HG02885 (cell line): Measurements from ENCODE around the gene PNLIPRP1.

Experiments
- ATAC-seq: cut with Tn5 transposase; IDR thresholded peaks from one replicate; pipeline ENCODE4 v1.9.1; 2021; ENCODE audit warnings: mild to moderate bottlenecking; ENCODE audit not compliant: unreplicated experiment, poor library complexity

Gene PNLIPRP1

DNA sequence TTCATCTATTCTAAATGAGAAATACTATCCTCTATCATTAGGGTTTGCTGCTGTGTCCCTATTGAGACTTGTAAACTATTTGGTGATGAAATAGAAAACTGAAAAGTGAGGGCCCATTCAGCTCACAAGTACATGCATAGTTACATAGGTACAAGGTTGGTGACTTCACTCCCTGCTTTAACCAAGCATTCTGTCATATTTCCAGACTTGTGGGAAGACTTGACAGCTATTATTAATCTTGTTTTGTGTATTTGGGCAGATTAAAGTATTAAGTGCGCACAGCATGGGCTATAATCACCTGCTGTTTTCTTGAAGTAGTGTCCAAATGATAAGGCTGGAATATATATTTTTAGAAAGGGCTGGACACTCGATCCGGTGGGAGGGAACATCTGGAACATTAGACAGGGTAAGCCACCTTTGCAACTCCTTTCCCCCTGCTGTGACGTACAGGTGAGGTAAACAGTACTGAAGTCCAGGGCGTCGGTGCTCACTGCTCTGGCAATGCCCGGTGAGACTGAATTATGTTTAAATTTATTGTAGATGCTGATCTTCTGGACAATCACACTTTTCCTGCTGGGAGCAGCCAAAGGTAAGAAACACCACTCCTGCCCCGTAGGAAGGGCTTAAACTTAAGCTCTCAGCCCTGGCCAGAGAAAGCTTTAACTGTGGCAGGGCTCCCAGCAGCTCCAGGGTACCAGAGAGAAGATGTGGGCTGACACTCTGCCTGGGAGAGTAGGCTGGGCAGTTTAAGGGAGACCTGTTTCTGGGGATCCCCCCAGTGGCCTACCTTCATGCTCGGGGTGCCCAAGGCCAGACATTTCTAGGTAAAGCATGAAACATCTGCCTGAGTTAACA lies at the start of gene PNLIPRP1:
PNLIPRP1 (plus strand) TSS at position 370 of the 855 bp plus-strand sequence; CDS start at position 541, 171 bp downstream.
- no peak for ATAC-seq

DNA sequence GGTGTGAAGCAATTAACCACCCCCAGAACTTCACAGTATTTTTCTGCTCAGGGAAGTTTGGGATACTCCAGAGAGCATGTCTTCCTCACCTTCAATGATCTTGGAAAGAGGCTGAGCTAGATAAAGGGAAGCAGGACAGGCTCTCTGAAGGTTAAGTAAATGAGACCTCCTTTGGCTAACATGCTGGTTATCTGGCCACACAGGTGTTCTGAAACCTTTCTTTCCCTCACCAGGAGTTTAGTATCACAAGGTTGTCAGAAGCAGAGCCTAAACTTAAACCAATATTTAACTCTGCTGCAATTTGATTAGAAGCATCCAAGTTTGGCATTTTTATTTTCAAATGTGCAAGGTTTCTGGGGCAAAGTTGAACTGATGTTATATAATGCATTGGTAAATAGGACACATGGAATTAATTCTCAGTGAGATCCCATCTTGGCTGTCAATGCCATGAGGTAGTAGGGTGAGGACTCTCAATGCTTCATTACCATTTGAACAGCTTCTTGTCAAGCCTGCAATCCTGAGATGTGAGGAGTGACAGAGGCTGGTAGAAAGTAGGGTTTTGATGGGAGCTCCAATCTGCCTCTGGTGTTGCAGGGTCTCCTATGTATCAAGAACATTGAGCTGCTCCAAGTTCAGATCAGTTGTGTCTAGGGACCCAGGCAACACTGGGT lies 48.6 kb upstream of the PNLIPRP1 start:
- no peak for ATAC-seq

DNA sequence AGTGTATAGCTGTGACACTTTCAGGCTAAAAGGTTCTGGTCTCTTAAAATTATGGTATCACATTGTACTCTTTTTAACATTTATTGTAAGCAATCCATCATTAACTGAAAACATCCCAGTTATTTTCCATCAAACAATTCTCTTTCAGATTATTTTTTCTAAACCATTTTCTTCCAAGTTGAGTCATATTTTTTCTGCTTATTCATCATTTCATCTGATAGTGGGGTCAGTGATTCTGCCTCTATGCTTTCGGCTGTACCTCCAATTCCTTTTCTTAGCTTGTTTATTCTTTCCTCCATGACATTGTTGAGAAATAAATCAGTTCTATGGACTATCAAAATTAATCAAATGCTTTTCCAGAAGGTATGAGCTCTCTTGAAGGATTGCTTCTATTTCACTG lies 45.6 kb upstream of the PNLIPRP1 start:
- no peak for ATAC-seq

DNA sequence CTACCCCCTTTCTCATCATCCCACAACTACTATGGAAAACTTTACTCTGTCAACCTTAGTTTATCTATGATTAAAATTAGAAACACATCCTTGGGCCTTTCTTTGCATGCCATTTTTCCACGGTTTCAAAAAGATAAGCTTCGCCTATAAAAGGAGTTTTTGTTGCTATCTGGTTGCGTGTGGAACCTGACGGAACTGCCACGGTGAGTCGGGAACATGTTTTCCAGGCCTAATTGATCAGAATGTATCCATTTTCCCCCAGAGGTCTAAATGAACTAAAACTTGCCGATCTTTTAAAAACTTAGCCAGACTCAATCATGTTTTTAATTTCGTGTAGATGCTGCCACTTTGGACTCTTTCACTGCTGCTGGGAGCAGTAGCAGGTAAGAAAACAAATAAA lies 45.0 kb upstream of the PNLIPRP1 start, which contains the start of gene PNLIP:
PNLIP (plus strand) TSS at position 176 of the 400 bp plus-strand sequence; CDS start at position 338, 162 bp downstream.
- ATAC-seq = no peak

DNA sequence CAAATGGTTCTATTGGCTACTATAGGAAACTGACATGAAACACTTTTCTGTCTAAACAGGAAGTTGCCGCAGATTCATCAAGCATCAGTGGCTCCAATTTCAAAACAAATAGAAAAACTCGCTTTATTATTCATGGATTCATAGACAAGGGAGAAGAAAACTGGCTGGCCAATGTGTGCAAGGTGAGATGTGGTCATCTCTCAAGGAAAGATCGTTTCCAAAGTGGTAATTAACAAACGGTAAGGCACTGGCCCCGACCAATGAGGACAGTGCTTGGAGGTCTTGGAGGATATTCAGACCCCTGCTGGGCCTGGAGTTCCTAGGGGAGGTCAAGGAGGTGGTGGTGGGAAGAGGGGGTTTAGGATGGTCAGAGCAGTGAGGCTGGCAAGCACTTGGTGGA lies 42.5 kb upstream of the PNLIPRP1 start:
- ATAC-seq = no peak

DNA sequence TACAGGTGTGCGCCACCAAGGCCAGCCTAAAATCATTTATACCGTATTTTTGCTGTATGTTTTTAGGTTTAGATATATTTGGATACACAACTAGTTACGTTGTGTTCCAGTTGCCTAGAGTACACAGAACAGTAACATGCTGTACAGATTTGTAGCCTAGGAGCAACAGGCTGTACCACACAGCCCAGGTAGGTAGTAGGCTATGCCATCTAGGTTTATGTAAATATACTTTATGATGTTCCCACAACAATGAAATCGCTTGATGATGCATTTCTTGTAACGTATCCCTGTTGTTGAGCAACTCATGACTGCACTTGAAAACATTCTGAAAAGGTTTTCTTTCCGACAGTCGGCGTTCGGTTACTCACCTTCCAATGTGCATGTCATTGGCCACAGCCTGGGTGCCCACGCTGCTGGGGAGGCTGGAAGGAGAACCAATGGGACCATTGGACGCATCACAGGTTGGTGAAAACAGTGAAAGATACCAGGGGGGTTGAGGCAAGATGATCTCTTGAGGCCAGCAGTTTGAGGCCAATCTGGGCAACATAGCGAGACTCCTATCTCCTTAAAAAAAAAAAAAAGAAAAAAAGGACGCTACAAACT lies 37.3 kb upstream of the PNLIPRP1 start:
- no peak for ATAC-seq

DNA sequence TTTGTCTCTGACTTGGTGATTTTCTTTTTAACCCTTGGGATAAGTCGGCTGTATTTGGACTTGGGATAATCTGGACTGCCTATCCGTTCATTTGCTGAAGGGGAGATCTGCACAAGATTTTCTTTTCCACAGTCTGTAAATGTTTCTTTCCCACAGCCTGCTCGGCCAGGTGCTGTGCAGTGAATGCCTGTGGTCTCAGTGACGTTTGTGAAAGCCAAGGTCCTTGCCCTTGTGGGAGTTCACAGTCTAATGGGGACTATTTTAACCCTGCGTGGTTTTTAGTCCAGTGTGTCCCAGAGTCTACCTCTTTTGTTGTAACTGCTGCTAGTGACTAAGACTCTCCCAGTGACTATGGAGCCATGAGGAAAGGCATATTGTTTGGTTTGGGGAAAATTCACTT lies 36.1 kb upstream of the PNLIPRP1 start:
- no peak for ATAC-seq

DNA sequence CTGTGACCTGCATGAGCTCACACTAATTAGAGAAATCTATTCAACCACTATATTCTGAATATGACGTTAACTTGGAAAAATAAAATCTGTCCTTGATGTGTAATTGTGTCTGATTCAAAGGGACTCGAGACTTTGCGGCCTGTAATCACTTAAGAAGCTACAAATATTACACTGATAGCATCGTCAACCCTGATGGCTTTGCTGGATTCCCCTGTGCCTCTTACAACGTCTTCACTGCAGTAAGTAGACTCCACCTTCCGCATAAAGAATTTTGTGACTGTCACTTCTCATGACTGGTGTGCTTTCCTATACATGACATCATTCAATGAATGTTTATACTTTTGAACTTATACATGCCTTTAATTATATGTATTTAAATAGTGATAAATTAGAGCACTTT lies 34.9 kb upstream of the PNLIPRP1 start:
- ATAC-seq = no peak

DNA sequence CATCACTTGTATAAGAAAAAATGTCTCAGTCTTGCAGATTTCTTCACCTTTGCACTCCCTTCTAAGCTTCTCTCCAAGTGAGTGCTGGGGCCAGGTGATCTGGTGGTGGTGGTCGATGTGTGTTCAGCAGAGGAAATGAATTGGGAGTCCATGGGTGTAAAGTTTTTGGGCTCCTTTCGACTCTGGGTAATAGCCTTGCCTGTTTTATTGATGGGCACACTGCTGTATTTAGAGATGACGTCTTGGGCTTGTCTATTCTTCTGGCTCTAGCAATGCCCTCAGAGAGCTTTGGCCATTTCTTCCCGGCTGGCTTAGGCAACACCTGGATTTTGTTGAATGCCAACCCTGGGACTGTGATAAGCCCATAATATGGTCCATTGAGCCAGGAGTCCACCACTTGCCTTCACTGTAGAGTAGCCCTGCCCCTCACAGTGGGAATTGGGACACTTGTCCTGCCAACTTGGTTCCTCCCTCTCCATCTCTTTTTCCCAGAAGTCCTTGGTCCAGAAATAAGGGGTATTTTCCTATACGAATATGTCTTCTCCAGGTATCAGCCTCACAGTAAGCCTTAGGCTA lies 33.4 kb upstream of the PNLIPRP1 start:
- no peak for ATAC-seq

DNA sequence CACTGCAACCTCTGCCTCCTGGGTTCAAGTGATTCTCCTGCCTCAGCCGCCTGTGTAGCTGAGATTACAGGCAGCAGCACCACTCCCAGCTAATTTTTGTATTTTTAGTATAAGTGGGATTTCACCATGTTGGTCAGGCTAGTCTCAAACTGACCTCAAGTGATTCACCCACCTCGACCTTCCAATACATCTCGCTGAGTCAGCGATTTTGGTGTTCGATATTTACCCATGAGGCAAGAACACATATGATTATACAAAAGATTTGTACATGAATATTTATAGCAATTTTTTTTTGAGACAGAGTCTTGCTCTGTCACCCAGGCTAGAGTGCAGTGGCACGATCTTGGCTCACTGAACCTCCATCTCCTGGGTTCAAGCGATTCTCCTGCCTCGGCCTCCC lies 25.2 kb upstream of the PNLIPRP1 start:
- no peak for ATAC-seq

DNA sequence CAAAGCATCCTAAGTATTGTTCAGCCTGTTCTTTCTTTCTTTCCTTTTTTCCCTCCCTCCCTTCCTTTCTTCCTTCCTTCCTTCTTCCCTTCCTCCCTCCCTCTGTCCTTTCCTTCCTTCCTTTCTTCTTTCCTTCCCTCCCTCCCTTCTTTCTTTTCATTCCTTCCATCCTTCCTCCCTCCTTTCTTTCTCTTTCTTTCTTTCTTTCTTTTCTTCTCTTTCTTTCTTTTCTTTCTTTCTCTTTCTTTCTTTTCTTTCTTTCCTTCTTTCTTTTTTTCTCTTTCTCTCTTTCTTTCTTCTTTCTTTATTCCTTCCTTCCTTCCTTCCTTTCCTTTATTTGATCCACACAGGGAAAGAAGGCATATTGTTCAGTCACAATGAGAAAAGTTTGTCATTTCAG lies 23.8 kb upstream of the PNLIPRP1 start:
- ATAC-seq = no peak

DNA sequence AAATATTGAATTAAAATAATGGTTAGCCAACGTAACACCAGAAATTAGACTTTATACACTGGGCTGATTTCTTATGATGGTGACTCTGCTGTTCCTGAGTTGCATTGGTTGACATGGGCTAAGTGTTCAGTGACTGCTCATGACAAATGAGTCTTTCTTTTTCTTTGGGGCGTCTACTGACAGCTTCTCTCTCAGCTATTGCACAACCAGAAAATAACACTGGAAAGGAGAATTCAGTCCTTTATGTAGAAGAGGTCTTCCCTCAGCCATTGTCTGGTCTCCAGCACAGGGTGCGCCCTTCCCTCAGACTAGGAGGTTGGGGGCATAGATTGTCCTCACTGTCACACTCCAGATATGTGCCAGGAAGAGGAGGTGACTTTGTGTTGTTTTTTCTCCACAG lies 23.4 kb upstream of the PNLIPRP1 start:
- no peak for ATAC-seq

DNA sequence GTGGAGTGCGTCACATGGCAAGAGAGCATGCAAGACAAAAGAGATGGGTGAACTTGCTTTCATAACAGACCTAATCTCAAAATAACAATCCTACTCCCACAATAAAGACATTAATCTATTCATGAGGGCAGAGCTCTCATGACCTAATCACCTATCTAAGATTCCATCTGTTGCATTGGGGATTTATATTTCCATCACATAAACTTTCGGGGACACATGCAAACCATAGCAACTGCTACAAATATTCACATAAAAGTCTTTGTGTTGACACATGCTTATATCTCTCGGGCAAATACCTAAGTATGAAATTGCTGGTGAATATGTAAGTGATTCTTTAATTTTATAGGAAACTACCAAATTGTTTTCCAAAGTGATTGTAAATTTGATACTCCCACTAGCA lies 16.0 kb upstream of the PNLIPRP1 start:
- no peak for ATAC-seq

DNA sequence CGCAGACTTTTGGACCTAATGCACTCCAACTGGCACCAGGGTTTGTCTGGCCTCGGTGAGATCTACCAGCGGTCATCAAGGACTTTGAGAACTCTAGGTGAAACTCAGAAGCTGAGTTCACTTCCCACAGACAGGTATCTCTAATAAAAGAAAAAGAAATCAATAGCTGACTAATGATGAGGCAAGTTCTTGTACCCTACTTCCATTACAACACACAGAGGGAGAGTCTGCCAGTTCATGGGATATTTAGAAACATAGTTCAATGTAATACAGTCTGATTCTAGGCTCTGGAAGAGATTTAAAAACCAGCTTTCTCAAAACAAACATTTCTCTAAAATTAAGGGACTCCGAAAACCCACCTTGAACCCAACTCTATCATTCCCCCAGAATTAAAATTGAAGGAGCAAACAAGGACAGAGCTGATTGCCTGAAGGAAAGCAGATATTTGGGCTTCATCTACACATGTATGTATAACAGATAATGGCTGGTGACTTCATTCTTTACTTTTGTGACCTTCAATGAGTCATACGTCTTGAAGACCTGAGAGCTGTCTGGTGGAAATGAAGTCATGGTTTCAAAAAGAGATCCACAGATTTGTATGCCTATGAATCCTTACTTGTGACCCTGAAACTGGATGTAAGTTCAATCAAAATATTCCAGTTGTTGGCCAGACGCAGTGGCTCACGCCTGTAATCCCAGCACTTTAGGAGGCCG lies 2.7 kb upstream of the PNLIPRP1 start:
- ATAC-seq = no peak

DNA sequence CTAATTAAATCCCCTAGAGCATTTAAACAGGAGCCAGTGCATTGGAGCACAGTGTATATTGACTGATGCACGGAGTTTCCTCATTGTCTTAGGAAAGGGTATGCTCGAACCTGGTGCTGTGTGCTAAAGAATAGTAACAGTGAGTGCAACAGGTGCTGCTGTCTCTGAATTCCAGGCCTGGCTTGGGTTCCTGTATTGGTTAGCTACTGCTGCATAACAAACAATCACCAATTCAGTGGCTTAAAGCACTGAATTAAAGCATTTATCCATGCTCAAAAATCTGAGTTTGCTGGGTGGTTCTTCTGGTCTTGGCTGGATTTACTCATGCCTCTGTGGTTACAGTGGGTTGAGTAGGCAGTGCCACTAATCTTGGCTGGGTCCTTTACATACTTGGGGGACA lies 1.8 kb upstream of the PNLIPRP1 start:
- ATAC-seq = no peak

DNA sequence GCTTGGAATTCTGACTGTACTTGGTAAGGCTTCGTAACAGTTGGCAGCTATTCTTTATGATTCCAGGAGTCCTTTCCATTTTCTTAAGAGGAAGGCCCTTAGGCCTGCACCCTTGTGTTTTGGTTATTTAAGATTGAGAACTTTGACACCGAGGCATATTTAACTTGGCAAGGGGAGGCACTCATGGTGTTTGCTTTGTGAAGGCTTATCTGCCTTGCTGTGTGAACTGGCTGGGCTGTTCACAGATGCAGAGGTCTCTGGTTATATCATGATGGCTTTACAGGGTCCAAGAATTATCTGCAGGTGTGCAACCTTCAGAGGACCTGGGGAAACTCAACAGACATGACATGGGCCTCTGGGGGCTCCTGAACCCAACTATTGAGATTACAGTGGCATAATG lies 833 bp upstream of the PNLIPRP1 start:
- ATAC-seq = no peak

DNA sequence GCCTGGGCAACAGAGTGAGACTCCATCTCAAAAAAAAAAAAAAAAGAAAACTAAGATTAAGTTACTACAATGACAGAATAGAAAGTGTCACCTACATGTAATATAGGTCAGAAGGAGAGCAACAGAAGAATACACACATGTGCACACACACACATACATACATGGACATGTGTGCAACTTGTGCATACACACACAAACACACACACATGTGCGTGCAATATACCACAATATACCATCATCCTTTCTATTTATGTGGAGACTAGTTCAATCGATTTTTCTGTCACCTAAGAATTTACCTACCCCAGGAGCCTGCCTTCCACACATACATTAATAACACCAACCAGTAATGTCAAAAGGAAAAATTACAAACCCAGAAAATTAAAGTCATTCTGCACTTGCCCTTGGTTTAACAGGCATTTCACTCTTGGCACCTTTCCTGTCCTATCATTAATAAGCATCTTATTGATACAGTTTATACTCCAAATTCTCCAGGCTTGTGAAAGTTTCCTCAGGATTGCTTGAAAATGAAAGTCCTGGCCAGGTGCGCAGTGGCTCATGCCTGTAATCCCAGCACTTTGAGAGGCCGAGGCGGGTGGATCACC lies 2.5 kb downstream of the PNLIPRP1 start:
- no peak for ATAC-seq

DNA sequence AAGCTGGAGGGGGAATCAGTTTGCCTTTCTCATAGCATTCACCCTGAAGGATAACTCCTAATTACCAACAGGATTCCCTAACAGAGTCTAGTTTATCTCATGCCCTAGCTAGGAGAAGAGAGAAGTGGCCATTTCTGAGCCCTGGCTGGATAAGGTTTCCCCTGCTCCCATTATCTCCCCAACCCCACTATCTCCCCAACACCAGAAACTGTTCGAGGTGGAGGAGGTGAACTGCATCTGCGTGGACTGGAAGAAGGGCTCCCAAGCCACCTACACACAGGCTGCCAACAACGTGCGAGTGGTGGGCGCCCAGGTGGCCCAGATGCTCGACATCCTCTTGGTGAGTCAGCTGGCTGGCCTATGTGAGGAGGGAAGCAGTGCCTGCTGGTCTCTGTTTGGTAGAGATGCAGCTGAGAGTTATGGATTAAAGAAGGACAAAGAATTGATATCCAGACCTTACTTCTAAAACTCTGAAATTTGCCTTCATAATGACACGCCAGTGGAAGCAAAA lies 3.8 kb downstream of the PNLIPRP1 start:
- ATAC-seq = no peak

DNA sequence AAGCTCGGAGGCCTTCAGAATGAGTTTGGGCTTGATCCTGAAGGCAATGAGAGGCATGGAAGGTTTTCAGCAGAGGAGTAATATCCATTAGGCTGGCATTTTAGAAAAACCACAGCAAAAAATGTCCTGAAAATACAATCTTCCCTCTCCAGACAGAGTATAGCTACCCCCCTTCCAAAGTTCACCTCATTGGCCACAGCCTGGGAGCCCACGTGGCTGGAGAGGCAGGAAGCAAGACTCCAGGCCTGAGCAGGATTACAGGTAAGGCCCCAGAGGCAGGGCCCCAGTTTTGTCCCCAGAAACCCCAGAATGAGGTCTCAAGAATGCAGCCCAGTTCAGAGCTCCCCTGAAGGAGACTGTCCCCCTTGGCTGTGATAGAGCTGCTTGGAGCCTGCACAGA lies 5.3 kb downstream of the PNLIPRP1 start:
- ATAC-seq = no peak

DNA sequence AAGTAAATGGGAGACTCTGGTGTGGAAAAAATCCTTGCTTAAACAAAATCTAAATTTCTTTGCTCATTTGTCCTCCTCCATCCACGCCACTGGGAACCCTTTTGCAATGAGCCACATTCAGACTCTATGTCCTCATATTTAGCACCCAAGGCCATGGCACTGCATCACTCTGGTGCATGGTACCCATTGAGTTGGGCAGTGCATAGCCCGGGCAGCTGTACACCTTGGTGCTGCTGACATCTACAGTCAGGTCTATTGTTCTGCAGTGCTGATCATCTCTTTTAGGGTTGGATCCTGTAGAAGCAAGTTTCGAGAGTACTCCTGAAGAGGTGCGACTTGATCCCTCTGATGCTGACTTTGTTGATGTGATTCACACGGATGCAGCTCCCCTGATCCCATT lies 6.8 kb downstream of the PNLIPRP1 start:
- ATAC-seq = no peak
